Activated T-cell treated with anti-CD3 and anti-CD28 coated beads for 48 hours (primary cell): ENCODE data around the gene NUP58.
"Not testable (repeated sequence)": the region's sequence is repeated elsewhere in the genome, so short reads cannot be mapped to it uniquely, and the experiment has no call there.

Experiments
- DNase-seq: peaks from one replicate; pipeline ENCODE4 v3.0.0-alpha.2; 2020; ENCODE audit warnings: low read depth

Gene NUP58

GRCh38 chr13:25302121-25302520 is 696 bp downstream of the NUP58 start:
- DNase-seq = no peak

GRCh38 chr13:25306671-25307464 is 5.4 kb downstream of the NUP58 start:
- DNase-seq = no peak

DNA sequence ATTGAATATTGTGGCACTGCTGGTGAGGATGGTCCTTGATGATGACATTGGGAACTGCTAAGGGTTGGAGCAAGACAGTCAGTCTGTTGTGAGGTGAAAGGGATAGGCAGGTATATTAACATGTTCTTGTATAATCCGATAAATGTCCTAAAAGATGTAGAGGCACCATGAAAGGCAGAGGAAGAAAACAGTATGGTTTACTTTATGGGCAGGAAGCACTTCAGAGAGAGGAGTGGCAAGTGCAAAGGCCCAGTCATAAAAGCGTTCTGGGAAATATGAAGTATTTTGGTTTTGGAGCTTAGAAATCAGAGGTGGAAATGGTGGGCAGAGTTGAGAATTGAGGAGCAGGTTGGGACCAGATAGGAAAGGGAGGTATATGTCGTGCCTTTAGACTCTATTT is 9.5 kb downstream of the NUP58 start:
- DNase-seq = no peak

- not testable (repeated sequence) for DNase-seq
Measured at GRCh38 chr13:25318946-25319345, 17.5 kb downstream of the NUP58 start.

GRCh38 chr13:25319771-25320170 is 18.3 kb downstream of the NUP58 start:
- DNase-seq = no peak

GRCh38 chr13:25324100-25324499 is 22.7 kb downstream of the NUP58 start:
- no peak for DNase-seq

- no peak for DNase-seq
Measured at GRCh38 chr13:25329706-25330105, 28.3 kb downstream of the NUP58 start.

DNA sequence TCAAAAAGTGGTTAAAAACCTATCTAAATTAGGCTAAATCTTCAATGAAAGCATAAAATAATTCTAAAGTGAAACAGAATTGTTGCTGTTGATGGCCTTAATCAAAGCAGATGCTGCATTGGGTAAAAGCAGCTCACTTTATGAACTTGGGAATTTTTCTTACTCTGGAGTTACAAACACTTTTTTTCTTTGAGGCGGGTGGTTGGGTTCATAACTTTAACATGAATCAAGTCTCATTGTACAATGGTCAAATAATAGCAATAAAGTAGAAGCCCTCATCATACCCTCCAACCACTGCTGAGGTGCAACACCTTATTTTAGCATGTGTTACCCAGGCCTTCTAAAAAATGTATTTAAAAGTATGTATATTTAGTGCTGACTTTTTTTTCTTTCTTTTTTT is 29.1 kb downstream of the NUP58 start:
- no peak for DNase-seq

GRCh38 chr13:25335856-25336255 is 34.4 kb downstream of the NUP58 start:
- DNase-seq = no peak

DNA sequence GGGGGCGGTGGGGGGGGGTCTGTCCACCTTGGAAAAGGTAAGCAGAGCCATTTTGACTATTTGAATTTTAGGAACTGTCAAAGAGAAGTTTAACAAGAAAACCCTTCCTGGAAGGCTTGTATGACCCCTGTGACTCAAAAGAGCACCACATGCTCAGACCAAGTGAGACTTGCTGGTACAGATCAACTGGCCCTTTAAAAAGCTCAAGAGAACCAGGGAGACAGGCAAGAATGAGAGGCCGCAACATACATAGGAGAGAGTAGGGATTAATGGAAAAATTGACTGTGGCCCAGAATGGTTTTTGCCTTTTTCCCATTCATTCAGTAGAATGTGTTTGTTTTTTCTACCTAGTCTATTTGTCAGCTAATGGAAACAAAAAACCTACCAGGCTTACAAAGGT is 44.2 kb downstream of the NUP58 start:
- no peak for DNase-seq

GRCh38 chr13:25347151-25347550 is 45.7 kb downstream of the NUP58 start:
- DNase-seq = no peak

DNA sequence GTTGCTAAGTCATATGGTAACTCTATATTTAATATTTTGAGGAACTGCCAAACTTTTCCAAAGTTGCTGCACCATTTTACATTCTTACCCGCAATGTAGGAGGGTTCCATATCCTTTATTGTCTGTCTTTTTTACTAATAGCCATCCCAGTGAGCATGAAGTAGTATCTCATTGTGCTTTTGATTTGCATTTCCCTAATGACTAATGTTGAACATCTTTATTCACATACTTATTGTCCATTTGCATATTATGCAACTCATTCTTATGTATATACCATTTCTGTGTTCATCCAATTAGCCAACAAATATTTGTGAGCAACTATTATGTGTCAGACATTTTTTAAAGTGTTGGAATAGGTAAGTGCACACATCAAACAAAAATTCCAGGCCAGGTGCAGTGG is 50.0 kb downstream of the NUP58 start:
- DNase-seq = no peak

DNA sequence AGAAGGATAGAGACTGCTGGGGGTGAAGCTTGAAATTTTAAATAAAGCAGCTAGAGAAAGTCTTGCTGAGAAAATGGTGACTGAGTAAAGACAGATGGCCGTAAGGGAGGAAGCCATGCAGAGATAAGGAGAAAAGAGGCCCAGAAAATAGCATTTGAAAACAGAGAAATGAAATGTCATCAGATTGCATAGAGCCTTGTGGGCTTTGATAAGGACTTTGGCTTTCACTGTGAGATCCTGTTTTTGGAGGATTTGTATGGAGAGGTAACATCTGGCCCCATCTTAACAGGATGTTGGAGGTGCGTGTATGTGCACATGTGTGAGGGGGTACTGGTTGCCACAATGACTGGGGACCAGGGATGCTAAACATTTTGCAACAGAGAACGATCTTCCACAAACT is 50.8 kb downstream of the NUP58 start:
- DNase-seq = no peak

DNA sequence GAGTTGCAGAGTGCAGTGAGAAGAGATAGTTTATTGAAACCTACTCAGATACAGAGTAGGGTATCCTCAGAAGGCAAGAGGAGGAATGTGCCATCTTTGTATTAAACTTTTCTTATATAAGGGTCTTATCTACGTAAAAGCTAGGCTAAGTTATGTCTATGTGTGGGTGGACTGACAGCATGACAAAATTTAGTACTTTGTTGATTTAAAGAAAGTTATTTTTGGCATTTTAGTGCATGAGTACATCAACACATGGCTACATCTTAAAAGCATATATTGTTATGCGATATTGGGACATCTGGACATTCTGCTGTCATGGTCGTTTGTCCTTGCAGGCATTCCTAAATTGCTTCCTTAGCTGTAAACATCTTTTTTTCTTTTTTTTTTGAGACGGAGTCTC is 51.4 kb downstream of the NUP58 start:
- DNase-seq = no peak

DNA sequence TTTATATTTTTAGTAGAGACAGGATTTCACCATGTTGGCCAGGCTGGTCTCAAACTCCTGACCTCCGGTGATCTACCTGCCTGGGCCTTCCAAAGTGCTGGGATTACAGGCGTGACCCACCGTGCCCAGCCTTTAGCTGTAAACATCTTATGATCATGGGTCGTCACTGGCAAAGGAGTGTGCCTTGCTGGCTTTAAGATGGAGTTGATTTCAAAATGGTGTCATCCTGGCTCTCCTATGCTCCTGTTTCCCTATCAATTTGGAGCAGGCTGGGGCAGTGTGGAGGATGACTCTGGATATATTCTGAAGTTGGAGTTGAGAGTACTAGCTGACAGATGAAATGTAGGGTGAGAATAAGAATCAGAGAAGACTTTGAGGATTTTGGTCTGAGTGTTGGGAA is 51.9 kb downstream of the NUP58 start:
- DNase-seq = no peak

- no peak for DNase-seq
Measured at GRCh38 chr13:25354377-25354776, 53.0 kb downstream of the NUP58 start.

GRCh38 chr13:25360443-25360842 is 59.0 kb downstream of the NUP58 start:
- DNase-seq = not testable (repeated sequence)

- no peak for DNase-seq
Measured at GRCh38 chr13:25365720-25366235, 64.4 kb downstream of the NUP58 start.

DNA sequence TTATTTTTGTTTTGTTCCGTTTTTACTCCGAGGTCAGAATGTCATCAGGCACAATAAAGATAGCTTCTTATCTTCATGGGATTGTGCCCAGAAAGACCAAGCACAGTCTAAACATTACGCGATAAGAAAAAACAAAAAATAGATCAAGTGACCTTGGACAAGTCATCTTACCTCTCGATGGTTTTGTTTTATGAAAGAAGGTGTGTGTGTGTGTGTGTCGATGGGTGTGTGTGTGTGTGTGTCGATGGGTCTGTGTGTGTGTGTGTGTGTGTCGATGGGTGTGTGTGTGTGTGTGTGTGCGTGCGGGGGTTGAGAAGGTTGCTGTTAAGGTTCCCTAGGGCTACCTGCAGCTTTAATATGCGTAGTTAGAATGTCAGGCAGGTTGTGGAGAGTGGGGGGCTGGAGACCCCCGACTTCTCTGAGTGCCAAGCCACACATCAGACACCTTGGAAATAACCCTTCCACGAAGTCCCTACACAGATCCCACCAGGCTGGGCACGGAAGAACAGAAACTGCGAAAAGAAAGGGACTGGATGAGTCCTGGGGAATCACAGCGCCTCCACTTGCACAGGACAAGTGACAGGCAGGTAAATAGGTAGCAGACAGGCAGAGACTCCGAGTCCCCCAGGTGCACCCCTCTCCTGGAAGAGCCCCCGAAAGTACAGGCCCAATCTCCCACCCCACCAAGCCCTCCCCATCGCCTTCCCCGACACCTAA is 69.9 kb downstream of the NUP58 start:
- DNase-seq = no peak

DNA sequence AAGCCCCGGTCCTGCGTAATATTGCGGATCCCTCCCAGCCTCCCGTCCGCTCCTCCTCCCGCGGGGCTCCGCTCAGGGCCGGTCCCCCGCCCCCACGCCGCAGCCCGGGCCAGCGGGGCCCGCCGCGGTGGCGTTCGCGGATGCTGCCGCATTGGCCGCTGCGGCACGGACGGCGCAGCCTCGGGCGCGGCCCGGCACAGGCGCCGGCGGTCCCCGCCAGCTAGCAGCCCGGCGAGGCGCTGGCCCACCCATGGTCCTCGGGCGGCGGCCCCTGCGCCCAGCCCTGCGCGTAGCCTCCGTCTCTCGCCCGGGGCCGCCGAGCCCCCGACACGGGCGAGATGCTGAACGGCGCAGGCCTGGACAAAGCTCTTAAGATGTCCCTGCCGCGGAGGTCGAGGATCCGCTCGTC is 70.5 kb downstream of the NUP58 start, which contains the start of gene ATP8A2:
Gene ATP8A2, plus strand, starts transcription at position 100 of the 409 bp plus-strand sequence. Its CDS starts 239 bp downstream, at position 339.
- no peak for DNase-seq

GRCh38 chr13:25372284-25373081 is 71.1 kb downstream of the NUP58 start:
- DNase-seq = no peak

GRCh38 chr13:25375727-25376358 is 74.4 kb downstream of the NUP58 start:
- DNase-seq = no peak
